Measurements from ENCODE around the gene OGT.
A peak's percentile ranks its signal among the peaks of the same experiment; 100 is the strongest.
"Not testable (repeated sequence)": the region's sequence is repeated elsewhere in the genome, so short reads cannot be mapped to it uniquely, and the experiment has no call there.

Gene OGT

DNA sequence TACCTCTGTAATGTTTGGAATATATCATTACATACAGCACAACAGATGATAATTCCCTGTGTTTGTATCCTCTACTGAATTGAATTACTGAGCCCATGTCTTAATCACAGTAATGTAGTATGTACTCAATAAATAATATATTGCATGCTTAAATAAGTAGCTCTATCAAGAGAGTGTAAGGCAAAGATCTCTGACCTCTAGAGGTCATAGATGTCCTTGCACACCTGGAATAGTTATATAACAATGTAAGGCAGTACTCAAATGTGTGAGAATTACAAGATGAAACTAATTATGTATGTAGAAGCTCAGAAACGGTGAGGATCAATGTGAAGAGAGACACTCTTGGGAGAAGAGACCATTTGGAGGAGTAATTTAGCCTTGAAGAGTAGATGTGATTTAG, 31.0 kb downstream of the OGT start:
- no peak for DNase-seq (ENCODE audit: low read depth in 2 of 2)
- TF ChIP-seq, protein P1, sequence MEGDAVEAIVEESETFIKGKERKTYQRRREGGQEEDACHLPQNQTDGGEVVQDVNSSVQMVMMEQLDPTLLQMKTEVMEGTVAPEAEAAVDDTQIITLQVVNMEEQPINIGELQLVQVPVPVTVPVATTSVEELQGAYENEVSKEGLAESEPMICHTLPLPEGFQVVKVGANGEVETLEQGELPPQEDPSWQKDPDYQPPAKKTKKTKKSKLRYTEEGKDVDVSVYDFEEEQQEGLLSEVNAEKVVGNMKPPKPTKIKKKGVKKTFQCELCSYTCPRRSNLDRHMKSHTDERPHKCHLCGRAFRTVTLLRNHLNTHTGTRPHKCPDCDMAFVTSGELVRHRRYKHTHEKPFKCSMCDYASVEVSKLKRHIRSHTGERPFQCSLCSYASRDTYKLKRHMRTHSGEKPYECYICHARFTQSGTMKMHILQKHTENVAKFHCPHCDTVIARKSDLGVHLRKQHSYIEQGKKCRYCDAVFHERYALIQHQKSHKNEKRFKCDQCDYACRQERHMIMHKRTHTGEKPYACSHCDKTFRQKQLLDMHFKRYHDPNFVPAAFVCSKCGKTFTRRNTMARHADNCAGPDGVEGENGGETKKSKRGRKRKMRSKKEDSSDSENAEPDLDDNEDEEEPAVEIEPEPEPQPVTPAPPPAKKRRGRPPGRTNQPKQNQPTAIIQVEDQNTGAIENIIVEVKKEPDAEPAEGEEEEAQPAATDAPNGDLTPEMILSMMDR (IDR thresholded peaks at IDR 0.05; ENCODE audit: low read depth, low read length) = no peak
- H3K4me3 ChIP-seq (replicated peaks in 1 of 2; ENCODE audit: low read depth in 2 of 2, low read length in 2 of 2) = no peak overlapping the region

DNA sequence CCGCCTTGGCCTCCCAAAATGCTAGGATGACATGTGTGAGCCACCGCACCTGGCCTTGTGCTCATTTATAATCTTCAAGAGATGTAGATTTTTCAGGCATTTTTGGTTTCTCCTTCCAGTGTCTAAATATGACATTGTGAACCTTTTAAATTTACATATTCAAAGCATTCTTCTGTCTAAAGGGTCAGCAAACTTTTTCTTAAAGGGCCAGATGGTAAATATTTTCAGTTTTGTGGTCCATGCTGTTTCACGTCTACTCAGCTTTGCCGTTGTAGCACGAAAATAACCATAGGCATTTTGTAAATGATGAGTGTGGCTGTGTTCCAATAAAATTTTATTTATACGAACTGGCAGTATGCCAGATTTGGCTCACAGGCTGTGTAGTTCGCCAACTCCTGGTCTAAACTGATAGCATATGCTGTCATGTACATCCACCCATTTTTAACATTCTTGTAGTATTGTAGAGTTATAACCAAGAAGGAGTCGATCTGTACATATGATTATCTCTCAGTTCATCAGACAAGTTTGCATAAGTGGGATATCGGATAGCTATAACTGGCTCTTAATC, 32.7 kb downstream of the OGT start:
- DNase-seq (ENCODE audit: low read depth in 2 of 2) = peak in 1 of 2 donors; percentile 17
- H3K4me3 ChIP-seq (replicated peaks in 1 of 2; ENCODE audit: low read depth in 2 of 2, low read length in 2 of 2) = no peak overlapping the region
- TF ChIP-seq, protein P1 (IDR thresholded peaks at IDR 0.05; ENCODE audit: low read depth, low read length) = no peak

DNA sequence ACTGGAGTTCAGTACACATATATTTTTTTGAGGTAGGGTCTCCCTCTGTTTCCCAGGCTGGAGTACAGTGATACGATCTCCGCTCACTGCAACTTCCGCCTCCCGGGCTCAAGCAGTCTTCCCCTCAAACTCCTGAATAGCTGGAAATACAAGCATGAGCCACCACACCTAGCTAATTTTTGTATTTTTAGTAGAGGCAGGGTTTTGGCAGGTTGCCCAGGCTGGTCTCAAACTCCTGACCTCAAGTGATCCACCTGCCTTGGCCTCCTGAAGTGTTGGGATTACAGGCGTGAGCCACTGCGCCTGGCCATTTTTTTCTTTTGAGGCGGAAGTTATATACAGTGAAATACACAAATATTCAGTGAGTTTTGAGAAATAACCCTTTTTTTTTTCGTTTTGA, 38.5 kb downstream of the OGT start:
- not testable (repeated sequence) for H3K4me3 ChIP-seq (replicated peaks in 1 of 2; ENCODE audit: low read depth in 2 of 2, low read length in 2 of 2); DNase-seq (ENCODE audit: low read depth in 2 of 2)

DNA sequence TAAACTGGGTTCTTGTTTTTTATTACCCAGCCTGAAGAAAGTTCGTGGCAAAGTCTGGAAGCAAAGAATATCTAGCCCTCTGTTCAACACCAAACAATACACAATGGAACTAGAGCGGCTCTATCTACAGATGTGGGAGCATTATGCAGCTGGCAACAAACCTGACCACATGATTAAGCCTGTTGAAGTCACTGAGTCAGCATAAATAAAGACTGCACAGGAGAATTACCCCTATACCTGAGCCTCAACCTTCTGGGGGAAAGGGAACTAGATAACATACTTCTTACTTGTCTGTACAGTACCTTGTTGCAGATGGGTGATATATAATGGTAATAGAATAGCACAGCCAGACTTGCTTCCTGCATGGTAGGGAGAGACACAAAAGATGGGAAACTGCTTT, 40.7 kb downstream of the OGT start:
- no peak overlapping the region for H3K4me3 ChIP-seq (replicated peaks in 1 of 2; ENCODE audit: low read depth in 2 of 2, low read length in 2 of 2)
- TF ChIP-seq, protein P1 (IDR thresholded peaks at IDR 0.05; ENCODE audit: low read depth, low read length) = no peak
- DNase-seq (ENCODE audit: low read depth in 2 of 2) = no peak

DNA sequence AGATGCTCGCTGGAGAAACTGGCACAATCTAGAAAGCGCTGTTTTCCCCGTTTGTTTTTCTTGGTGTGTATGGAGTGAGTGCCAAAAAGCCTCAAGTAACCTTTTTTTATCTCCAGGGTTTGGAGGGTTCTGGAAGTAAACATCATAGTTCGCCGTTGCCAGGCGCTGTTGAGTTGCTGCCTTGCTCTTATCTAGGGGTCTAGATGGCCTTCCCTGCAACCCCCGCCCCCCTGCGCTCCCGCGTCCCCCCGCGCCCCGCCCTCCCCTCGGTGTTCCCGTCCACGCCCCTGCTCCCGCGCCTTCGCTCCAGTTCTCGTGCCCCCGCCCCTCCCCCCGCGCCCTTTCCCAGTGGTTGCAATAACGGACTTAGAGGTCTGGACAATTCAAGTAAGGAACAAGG, 44.8 kb downstream of the OGT start:
- TF ChIP-seq, protein P1 (IDR thresholded peaks at IDR 0.05; ENCODE audit: low read depth, low read length) = no peak
- H3K4me3 ChIP-seq (replicated peaks in 1 of 2; ENCODE audit: low read depth in 2 of 2, low read length in 2 of 2) = no peak overlapping the region
- no peak for DNase-seq (ENCODE audit: low read depth in 2 of 2)

DNA sequence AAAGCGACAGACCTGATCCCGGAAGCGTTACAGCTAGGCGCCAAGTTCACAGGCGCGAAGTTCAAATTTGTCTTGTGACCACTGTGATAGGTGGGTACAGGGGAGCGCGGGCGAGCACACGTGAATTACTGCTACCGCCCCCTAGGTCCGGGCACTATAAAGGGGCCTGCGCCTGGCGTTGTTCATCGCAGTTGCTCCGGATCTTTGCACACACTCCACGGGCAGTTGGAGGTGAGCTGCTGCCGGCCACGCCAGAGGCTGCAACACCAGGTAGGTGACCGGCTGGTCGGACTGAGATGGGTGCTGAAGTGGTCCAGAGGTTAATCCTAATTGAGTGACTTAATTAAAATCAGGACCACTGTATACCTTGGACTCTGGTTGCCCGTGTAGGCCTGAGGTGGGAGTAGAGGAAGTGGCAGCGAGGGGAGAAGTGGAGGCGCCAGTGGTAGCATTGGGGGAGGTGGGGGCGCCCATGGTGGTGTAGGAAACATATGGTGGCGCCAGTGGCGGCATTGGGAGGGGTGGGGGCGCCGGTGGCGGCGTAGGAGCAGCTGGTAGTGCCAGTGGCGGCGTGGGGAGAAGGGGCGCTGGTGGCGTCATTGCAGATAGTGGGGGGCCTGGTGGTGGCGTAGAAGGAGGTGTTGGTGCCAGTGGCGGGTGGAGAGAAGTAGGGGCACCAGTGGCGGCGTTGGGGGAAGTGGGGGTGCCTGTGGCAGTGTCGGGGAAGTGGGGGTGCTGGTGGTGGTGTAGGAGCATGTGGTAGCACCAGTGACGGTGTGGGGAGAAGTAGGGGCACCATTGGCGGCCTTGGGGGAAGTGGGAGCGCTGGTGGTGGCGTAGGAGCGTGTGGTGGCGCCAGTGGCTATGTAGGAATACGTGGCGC, 45.6 kb downstream of the OGT start, which contains the start of gene GCNA:
Gene GCNA, plus strand, starts transcription at position 185 of the 883 bp plus-strand sequence. CDS start 2,385 bp downstream, outside the sequence.
- TF ChIP-seq, protein P1 (IDR thresholded peaks at IDR 0.05; ENCODE audit: low read depth, low read length) = no peak
- DNase-seq (ENCODE audit: low read depth in 2 of 2) = no peak
- H3K4me3 ChIP-seq (replicated peaks in 1 of 2; ENCODE audit: low read depth in 2 of 2, low read length in 2 of 2) = no peak within 1 kb of the TSS
